Adrenal gland (tissue), 12 donors: ENCODE data around the gene CDV3. TPM values are rescaled to one million over a fixed set of nuclear protein-coding genes. Genes with fewer than 3 reads are reported as not detected.

Experiments
- DNase-seq, 7 donors: peaks; one replicate each; pipeline ENCODE4 v3.0.0-alpha.2; 2019 to 2020
- H3K27ac ChIP-seq, 5 donors: fragments of 200-600 bp; sonication (generic) in 4 of 5; 1 replicate in 3 of 5; 2 replicates in 2 of 5; pipeline versions ENCODE4 v1.5.1 to v1.8.0; 2016 to 2020; ENCODE audit warnings: mild to moderate bottlenecking in 1 of 5
- H3K27me3 ChIP-seq: fragments of 200-600 bp; 2 replicates; pipeline ENCODE4 v1.8.0; 2021
- H3K36me3 ChIP-seq, 2 donors: fragments of 200-600 bp; replicated peaks in 1 of 2; 1 replicate in 1 of 2; 2 replicates in 1 of 2; pipeline versions ENCODE4 v1.5.1 to v1.8.0; 2018 to 2022
- H3K4me1 ChIP-seq, 2 donors: fragments of 200-600 bp; replicated peaks in 1 of 2; 1 replicate in 1 of 2; 2 replicates in 1 of 2; pipeline versions ENCODE4 v1.5.1 to v1.8.0; 2018 to 2021
- H3K4me3 ChIP-seq, 4 donors: fragments of 200-600 bp; sonication (generic) in 3 of 4; one replicate each; pipeline ENCODE4 v1.5.1; 2016 to 2018
- H3K9me3 ChIP-seq, 3 donors: fragments of 200-600 bp; sonication (generic) in 1 of 3; replicated peaks in 1 of 3; 1 replicate in 2 of 3; 2 replicates in 1 of 3; pipeline versions ENCODE4 v1.5.1 to v1.8.0; 2016 to 2021
- CTCF ChIP-seq, 6 experiments: fragments of 450-650 bp in 4 of 6; fragments of 200-600 bp in 2 of 6; sonication (generic) in 1 of 6; IDR thresholded peaks; 1 replicate in 5 of 6; 2 replicates in 1 of 6; pipeline versions ENCODE4 v1.5.1 to v1.8.0; 2016 to 2021; ENCODE audit warnings: antibody characterized with exemption in 6 of 6, mild to moderate bottlenecking in 2 of 6, moderate library complexity in 1 of 6
- POLR2A ChIP-seq, 2 donors: fragments of 450-650 bp; IDR thresholded peaks; one replicate each; pipeline ENCODE4 v1.6.1; 2017; ENCODE audit warnings: antibody characterized with exemption in 2 of 2, mild to moderate bottlenecking in 2 of 2, moderate library complexity in 1 of 2
- WGBS, 4 donors: extraction: QIAGEN DNeasy Blood & Tissue Kit in 2 of 4; methylation state at CpG; one replicate each; pipeline versions ENCODE4 v1.1.5 to v1.1.7; 2013 to 2017; 5-methylcytosine and 5-hydroxymethylcytosine counted together
- intact Hi-C, 2 donors: fragments of 100-400 bp; cut with DNase I; formaldehyde crosslinking; loops; one replicate each; pipeline versions ENCODE4 v1.14.1 to v1.15.0; 2022 to 2023
- polyA plus RNA-seq, 3 donors: library from polyadenylated mRNA; stranded (reverse); fragments of 200-250 nt in 2 of 3; fragments of 350-450 nt in 1 of 3; fragmentation: Illumina TruSeq in 1 of 3; extraction: RNeasy Lipid Tissue Mini Kit (QIAGEN cat#74804) in 1 of 3; gene quantifications; one replicate each; pipeline ENCODE4 v1.2.3, GENCODE V29; 2013 to 2014
- small RNA-seq, 2 donors: library from RNA; depleted of rRNA; stranded (forward); fragments of <200 nt; gene quantifications; one replicate each; pipeline ENCODE3, GENCODE V24; 2016
- total RNA-seq, 9 donors: library from RNA; depleted of rRNA in 4 of 9; stranded (reverse); fragments of >200 nt in 4 of 9; fragments of 120-200 nt in 1 of 9; fragmentation: NEBNext Ultra II Directional in 1 of 9; extraction: Animal tissue kit (Norgen Biotek cat#: 25700) in 1 of 9; gene quantifications; one replicate each; pipeline versions ENCODE4 v1.1.0 to v1.2.4, GENCODE V29; 2013 to 2023
- donor health status: healthy with polysubstance abuse.
- donor health status: Bipolar disorder and iron deficiency.
- donor health status: DM: yes; HTN: yes; CAD: no.
- donor health status: DM: no; HTN: no; CAD: no.
- donor health status: DM: no; HTN: no; CAD: no.
- donor health status: DM: yes; HTN: yes; CAD: no.

CDV3 gene
- total and polyA plus RNA-seq, 12 donors = 30.8 to 309 (median 124) TPM

DNA sequence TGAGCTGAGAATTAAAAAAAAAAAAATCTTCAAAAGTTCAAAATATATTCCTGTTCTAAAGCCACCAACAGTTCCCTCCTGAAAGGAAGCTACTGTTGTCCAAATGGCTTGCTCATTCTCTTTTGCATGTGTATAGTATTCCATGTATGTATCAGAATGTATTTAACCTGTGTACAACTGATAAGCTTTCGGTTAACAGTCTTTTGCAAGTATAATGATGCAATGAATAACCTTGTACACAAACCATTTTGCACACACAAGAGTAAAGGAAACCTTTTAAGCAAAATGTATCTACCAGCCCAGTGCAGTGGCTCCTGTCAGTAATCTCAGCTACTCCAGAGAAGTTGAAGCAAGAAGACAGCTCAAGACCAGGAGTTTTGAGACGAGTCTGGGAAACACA is 55.7 kb downstream of the CDV3 start:
- Histone ChIP-seq H3K4me1 (no peaks in the 10 kb centered on the region), H3K27me3 (no peaks in the 10 kb centered on the region), H3K36me3 (no peaks in the 10 kb centered on the region), H3K27ac (no peak overlapping the region), H3K9me3 (no peaks in the 10 kb centered on the region), H3K4me3 (no peak overlapping the region)
- intact Hi-C loops = no loop called here
- 77 to 90% (median 79%) methylated on average over 2 of the region's 2 CpGs for WGBS, 4 donors
- no peak for DNase-seq
- no peak for TF ChIP-seq POLR2A (IDR thresholded peaks at IDR 0.05)
- no peak for TF ChIP-seq CTCF (IDR thresholded peaks at IDR 0.05)

DNA sequence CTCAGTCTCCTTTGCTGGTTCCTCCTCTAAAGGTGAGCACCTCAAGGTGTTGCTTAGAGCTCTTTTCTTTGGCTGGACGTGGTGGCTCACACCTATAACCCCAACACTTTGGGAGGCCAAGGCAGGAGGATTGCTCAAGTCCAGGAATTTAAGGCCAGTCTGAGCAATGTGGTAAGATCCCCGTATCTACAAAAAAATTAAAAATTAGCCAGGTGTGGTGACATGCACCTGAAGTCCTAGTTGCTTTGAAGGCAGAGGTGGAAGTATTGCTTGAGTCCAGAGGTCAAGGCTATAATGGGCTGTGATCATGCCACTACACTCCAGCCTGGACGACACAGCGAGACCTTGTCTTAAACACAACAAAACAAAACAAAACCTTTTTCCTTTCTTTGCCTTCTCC is 60.0 kb downstream of the CDV3 start:
- peaks cover 0 to 10% of the 10 kb centered on the region in 2 donors for H3K36me3 ChIP-seq
- H3K4me1 ChIP-seq = no peaks in the 10 kb centered on the region
- no peaks in the 10 kb centered on the region for H3K27me3 ChIP-seq
- 81 to 92% (median 86%) methylated on average over 4 of the region's 4 CpGs for WGBS, 4 donors
- DNase-seq = no peak
- TF ChIP-seq CTCF (IDR thresholded peaks at IDR 0.05) (no peak), POLR2A (IDR thresholded peaks at IDR 0.05) (no peak)
- intact Hi-C loops = no loop called here
- H3K27ac ChIP-seq = no peak overlapping the region
- H3K4me3 ChIP-seq = no peak overlapping the region
- no peaks in the 10 kb centered on the region for H3K9me3 ChIP-seq

Small RNA genes within 50 kb of the gene (small RNA-seq; reads per million reads assigned to genes)
- gene AC022296.2 = 0 reads per million in 2 donors
- 0 reads per million in 2 donors for gene RF00438

Other genes with a start within 250 kb of the CDV3 start
- not detected for gene BFSP2, start 173.6 kb upstream of the CDV3 start, total RNA-seq
- not detected for gene BFSP2, start 173.6 kb upstream of the CDV3 start, polyA plus RNA-seq
- 10 to 100 TPM in 8 of 9 donors, 1 to 10 TPM in 1; 9.6 to 62.1 (median 13.7) TPM for gene TOPBP1, start 88.3 kb downstream of the CDV3 start, total RNA-seq
- gene TOPBP1, start 88.3 kb downstream of the CDV3 start, polyA plus RNA-seq = 10 to 100 TPM in 1 of 3 donors, 1 to 10 TPM in 2; 6.7 to 15.7 (median 8.5) TPM
- gene TF, start 172.7 kb downstream of the CDV3 start, total RNA-seq = 10 to 100 TPM in 2 of 9 donors, 1 to 10 TPM in 4, under 1 TPM in 2, not detected in 1; under 0.01 to 15.5 (median 2.1) TPM
- 10 to 100 TPM in 1 of 3 donors, 1 to 10 TPM in 2; 1.9 to 12.3 (median 3.5) TPM for gene TF, start 172.7 kb downstream of the CDV3 start, polyA plus RNA-seq
- gene SRPRB, start 232.1 kb downstream of the CDV3 start, total RNA-seq = 100 to 1,000 TPM in 2 of 9 donors, 10 to 100 TPM in 7; 18.8 to 177 (median 62.1) TPM
- gene SRPRB, start 232.1 kb downstream of the CDV3 start, polyA plus RNA-seq = 100 to 1,000 TPM in 1 of 3 donors, 10 to 100 TPM in 2; 13.0 to 136 (median 26.7) TPM